Astrocyte (in vitro differentiated cells and primary cell): ENCODE results near the gene ZFAND2A.

Source experiments
- CTCF ChIP-seq: IDR thresholded peaks from 2 replicates; pipeline ENCODE4 v1.5.1; 2011; ENCODE audit warnings: low read depth, mild to moderate bottlenecking, inconsistent platforms, low read length, moderate library complexity; ENCODE audit not compliant: insufficient read depth
- EZH2 ChIP-seq: IDR thresholded peaks from 2 replicates; pipeline ENCODE4 v1.6.1; 2012; ENCODE audit warnings: mild to moderate bottlenecking, low read length, inconsistent platforms; ENCODE audit not compliant: insufficient read depth

- no peak for TF ChIP-seq EZH2
- TF ChIP-seq CTCF, result no peak
Measured at GRCh38 chr7:1127001-1127400, 33.0 kb downstream of the ZFAND2A start.
